ENCODE data around the gene TMEM222.

The TMEM222 gene

DNA sequence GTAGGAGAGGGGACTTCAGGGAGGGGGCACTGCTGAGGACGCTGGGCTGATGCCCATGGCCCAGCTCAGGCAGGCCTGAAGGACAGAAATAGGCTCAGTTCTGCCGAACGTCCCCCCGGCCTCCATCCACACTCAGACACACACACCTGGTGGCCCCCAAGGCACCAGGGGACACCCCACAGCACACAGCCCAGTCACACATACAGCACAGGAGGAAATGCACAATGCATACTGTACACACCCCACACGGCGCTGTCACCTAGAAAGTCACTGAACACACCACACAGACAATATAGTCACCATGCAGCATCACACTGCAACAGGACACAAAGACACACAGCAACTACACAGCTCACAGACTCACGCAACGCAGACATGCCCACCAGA, 20.4 kb downstream of the TMEM222 start:
- no peak for DNase-seq (ENCODE audit: low read depth in 2 of 2)

DNA sequence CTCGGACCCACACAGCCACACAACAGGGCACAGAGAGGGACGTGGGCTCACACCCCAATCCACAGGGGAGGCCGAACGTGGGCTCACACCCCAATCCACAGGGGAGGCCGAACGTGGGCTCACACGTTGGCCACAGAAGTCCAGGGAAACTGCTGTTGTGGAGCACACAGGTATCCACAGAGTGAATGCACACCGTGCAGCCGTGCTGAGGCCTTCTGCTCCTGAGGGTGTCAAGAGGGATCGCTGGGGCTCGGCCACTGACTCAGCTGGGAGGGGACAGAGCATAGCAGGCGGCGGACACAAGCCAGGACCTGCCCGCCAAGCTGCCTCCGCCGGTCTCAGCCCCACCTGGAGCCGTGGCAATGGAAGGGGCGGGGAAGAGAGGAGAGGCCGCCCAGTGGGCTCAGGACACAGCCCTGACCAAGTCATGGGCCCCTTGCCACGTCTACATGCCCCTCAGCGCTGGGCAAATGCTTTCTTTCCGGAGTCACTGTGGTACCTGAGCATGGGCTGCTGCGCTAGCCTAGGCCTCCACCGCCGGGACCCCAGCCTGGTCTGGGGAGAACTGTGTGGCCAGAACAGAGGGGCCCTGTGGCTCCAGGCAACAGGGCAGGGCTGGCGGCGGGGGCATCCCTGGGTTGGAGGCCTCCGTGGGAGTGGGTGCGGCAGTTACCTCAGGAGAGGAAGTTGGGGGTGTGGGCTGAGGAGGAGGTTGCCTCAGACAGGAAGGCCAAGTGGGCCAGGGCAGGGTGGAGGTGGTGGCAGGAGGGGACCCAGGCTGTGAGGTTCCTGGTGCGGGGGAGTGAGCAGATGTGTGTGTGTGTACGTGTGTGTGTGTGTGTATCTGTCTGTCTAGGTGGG, 21.0 kb downstream of the TMEM222 start:
- DNase-seq (ENCODE audit: low read depth in 2 of 2) = peak in 1 of 2 donors; percentile 57

DNA sequence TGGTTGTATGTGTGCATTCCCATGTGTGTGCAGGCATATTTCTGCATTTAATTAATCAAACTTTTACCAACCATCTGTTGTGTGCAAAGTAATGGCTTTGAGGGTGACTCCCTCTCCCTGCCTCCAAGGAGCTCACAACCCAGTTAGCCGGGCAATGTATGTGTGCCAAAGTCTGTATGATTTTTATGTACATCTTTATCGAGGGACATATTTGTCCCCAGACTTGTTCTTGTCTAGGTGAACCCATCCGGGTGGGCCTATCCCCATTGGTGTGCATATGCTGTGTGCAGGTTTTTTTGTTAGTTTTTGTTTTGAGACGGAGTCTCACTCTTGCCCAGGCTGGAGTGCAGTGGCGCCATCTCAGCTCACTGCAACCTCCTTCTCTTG, 21.7 kb downstream of the TMEM222 start:
- DNase-seq (ENCODE audit: low read depth in 2 of 2) = no peak

DNA sequence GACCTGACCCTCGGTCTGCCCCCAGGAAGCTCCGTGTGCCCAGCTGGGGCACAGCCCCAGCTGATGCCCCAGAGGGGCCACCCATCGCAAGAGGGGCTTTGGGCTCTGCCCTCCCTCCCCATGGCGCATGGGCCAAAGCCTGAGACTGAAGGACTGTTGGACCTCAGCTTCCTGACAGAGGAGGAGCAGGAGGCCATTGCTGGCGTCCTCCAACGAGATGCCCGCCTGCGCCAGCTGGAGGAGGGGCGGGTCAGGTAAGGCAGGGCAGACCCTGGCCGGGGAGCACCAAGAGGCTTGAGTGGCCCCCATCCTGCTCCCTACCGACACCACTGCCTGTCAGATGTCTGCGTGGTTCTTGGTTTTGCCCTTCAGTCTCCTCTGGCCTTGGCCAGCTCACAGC, 23.3 kb downstream of the TMEM222 start:
- DNase-seq (ENCODE audit: low read depth in 2 of 2) = no peak

DNA sequence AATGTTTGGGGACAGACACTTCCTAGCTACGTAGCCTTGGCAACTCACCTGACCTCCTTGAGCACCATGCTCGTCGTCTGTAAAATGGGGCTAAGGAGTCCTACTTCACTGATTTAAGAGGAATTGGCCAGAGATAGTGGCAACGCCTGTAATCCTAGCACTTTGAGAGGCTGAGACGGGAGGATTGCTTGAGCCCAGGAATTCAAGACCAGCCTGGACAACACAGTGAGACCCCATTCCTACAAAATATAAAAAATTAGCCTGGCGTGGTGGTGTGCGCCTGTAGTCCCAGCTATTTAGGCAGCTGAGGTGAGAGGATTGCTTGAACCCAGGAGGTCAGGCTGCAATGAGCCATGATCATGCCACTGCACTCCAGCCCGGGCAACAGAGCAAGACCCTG, 24.4 kb downstream of the TMEM222 start:
- no peak for DNase-seq (ENCODE audit: low read depth in 2 of 2)

DNA sequence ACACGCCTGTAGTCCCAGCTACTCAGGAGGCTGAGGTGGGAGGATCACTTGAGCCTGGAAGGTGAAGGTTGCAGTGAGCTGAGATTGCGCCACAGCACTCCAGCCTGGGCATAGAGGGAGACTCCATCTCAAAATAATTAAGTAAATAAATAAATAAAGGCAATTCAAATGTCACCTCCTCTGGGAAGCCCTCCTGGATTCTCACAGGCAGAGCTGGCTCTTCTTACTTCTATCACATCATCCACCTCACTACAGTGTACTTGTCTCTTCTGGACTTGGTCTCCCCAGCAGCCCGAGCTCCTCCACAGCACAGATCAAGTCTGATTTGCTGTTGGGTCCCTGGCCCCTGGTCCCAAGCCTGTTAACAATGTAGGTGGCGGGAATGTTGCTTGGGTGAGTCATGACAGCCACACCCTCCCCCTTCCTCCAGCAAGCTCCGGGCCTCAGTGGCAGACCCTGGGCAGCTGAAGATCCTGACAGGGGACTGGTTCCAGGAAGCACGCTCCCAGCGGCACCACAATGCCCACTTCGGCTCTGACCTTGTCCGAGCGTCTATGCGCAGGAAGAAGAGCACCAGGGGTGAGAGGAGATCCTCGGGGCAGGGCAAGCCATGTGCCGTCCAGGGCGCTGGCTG, 25.1 kb downstream of the TMEM222 start:
- DNase-seq (ENCODE audit: low read depth in 2 of 2) = no peak

DNA sequence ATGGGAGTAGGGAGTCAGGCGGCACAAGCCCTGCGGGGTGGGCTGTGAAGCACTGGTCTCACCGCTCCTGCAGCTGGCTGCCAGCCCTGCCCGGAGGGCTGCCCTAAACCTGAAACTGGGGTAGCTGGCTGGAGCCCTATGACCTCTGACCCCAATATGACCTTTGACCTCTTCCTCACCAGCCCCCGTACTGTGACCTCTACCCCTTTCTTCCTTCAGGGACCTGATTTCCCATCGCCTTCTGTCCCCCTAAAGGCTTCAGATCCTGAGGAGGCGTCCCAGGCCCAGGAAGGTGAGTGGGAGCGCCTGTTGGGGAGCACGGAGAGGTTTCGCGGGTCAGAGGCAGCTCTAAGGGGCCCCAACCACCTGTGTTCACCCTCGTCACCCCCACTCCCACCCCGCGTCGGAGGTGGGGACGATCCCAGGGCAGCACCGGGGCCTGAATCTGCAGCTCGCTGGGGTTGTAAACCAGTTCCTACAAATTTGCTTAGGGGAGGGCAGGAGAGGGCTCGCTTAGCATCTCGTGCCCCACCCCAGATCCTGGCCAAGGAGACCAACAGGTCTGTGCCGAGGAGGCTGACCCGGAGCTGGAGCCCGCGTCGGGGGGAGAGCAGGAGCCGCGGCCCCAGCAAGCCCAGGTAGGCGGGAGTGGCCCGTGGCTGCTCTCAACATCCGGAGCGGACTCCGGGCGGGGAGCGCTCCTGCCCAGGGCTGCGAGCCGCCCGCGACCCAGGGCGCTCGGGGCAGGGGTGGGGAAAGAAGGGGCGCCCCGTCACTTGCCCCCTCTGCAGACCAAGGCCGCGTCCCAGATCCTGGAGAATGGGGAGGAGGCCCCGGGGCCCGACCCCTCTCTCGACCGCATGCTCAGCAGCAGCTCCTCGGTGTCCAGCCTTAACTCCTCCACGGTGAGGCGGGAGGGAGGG, 27.2 kb downstream of the TMEM222 start:
- DNase-seq (ENCODE audit: low read depth in 2 of 2) = no peak

DNA sequence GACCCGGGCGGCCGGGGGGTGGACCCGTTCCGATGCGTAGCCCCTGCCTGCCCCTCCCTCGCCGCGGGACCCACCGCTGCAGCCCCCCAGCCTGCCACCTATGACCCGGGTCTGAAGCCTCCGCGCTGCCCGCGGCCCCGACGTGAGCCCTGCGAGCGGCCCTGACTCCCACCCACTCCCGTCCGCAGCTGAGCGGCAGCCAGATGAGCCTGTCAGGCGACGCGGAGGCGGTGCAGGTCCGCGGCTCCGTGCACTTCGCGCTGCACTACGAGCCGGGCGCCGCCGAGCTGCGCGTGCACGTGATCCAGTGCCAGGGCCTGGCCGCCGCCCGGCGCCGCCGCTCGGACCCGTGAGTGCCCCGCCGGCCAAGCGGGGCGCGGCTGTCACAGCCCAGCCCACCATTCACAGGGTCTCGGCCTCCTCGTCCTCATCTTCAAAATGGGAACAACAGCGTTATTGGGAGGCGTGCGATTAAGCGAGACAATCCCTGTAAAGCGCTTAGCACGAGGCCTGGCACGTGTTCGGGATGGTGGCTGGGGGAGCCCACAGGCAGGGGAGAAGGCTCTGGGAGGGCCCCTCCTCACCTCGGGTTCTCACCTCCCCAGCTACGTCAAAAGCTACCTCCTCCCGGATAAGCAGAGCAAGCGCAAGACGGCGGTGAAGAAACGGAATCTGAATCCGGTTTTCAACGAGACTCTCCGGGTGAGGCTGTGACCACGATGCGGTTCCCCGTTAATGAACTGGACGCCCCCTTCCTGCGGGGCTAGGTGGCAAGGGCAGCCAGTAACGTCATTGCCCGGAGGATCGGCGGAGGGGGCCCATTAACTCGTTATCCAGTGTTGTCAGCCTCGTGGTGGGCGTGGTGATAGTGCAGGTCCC, 28.1 kb downstream of the TMEM222 start:
- DNase-seq (ENCODE audit: low read depth in 2 of 2) = no peak

DNA sequence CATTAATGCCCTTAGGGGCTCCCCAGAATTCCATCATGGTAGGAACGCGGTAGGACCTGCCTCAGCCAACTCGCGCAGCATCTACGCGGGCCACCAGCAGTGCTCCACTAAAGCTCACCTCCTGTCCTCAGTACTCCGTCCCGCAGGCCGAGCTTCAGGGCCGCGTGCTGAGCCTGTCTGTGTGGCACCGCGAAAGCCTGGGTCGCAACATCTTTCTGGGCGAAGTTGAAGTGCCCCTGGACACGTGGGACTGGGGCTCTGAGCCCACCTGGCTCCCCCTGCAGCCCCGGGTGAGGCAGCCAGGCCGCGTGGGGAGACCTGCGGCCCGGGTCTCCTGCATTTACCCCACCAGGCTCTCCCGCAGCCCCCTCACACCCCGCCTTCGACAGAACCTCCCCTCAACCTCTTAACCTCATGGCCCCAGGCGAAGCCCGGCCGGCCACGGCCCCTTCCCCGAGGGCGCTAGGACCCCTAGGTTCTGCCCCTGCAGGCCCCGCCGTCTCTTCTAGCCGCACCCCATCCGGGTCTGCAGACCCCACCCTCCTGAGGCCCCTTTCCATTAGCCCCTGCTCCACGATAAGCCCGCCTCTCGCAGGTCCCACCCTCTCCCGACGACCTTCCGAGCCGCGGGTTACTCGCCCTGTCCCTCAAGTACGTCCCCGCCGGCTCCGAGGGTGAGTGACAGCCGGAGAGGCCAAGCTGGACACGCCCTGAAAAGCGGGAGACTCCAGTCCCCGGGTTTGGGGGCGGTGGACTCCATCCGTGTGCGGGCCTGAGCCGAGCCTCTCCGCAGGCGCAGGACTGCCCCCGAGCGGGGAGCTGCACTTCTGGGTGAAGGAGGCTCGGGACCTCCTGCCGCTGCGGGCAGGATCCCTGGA, 28.9 kb downstream of the TMEM222 start:
- DNase-seq (ENCODE audit: low read depth in 2 of 2) = no peak

DNA sequence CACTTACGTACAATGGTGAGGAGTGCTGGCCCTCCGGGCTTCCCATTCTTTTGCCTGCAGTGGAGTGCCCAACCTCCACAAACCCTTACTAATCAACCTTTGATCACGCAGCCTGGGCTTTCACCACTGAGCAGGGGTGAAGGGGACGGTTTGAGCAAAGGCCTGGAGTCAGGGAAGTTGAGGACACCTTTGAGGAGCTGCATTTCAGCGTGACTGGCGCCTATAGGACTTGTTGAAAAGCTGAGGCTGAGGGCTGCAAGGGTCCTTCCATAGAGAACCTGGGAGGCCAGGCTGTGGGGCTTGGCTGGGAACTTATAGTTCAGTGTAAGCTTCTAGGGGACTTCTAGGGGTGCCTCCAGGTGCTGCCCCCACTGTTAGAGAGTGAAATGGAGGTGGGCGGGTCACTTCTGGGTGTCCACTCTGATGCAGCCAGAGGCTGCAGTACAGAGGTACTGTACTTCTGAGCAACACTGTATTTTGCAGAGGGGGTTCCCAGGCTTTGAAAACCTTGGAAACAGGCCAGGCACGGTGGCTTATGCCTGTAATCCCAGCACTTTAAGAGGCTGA, 29.7 kb downstream of the TMEM222 start:
- DNase-seq (ENCODE audit: low read depth in 2 of 2) = no peak

DNA sequence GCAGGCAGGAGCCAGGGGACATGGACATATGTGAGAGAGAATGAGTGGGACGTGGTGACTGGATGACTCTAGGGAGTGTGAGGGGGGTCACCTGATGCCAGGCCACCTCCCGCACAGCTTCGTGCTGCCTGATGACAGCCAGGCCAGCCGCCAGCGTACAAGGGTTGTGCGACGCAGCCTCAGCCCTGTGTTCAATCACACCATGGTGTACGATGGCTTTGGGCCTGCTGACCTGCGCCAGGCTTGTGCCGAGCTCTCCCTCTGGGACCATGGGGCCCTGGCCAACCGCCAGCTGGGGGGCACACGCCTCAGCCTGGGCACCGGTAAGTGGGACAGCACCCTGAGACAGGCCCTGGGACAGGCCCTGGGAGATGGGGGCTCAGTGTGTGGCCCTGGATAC, 31.2 kb downstream of the TMEM222 start:
- DNase-seq (ENCODE audit: low read depth in 2 of 2) = no peak

DNA sequence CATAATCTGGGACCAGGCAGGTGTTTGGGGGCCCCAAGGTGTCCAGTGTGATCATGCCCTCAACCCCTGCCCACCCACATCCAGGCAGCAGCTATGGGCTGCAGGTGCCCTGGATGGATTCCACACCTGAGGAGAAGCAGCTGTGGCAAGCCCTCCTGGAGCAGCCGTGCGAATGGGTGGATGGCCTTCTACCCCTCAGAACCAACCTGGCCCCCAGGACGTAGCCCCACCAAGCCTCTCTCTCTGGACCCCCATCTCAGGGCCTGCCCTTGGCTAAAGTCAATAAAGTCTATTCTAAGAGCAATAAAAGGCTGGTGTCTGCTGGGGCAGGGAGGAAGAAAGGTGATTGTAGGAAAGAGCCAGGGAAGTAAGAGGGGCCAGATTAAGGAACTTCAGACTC, 31.7 kb downstream of the TMEM222 start:
- DNase-seq (ENCODE audit: low read depth in 2 of 2) = no peak

DNA sequence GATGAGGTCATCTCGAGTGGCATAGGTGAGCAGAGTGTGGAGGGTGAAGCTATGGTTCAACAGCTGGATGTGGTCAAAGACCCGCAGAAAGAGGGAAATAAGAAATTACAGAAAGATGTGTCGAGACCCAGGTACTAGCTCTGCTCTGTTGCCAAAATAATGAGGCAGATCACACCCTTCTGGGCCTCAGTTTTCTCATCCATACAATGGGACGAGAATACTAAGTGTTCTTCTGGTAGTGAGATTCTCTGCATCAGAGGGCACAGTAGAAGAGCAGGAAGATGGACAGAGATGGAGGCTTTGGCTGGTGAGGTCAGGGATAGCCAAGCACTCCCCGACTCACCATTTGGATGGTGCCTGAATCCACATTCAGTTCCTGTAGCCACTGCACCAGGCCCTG, 33.7 kb downstream of the TMEM222 start:
- no peak for DNase-seq (ENCODE audit: low read depth in 2 of 2)

DNA sequence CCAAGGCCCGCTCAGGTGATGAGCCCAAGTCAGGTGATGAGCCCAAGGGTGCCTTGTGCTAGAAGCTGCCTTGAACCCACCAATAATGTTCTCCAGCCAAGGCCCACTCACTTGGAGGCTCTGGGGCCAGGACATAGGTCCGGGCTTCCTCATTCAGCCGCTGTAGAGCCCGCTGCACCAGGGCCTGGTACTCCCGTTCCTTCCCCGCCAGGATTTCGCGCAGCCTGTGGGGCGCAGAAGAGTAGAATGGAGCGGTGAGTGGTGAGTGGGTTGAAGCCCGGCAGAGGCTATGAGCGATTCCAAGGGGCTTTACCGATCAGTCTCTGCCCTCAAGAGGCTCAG, 34.3 kb downstream of the TMEM222 start:
- no peak for DNase-seq (ENCODE audit: low read depth in 2 of 2)

DNA sequence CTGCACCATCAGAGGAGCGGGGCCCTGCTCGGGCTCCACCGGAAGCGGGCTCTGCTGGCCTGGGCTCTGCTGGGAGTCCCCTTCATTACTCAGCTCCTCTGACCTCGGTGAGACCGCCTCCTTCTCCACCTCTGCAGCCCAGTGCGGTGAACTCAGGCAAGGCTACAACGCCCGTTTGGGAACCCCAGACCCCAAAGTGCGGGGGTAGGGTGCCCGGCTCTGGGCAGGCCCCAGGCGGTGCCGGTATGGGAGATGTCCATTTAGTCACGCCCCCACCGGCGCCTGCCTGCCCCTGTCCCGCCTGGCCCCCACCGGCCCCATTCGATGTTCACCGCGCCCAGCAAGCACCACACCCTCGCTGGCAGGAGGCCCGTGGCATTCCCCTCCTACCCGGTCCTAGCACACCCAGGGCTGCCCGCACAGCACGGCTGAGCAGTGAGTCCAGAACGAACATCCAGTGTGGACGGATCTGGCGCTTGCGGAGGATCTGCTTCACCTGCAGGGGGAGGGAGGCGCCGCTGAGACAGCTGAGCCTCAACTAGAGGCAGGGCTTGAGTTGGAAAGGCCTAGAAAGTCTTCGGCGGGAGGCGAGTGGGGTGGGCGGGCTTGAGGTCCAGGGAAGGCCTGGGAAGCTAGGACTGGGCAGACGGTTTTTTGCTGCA, 34.8 kb downstream of the TMEM222 start:
- DNase-seq (ENCODE audit: low read depth in 2 of 2) = no peak

DNA sequence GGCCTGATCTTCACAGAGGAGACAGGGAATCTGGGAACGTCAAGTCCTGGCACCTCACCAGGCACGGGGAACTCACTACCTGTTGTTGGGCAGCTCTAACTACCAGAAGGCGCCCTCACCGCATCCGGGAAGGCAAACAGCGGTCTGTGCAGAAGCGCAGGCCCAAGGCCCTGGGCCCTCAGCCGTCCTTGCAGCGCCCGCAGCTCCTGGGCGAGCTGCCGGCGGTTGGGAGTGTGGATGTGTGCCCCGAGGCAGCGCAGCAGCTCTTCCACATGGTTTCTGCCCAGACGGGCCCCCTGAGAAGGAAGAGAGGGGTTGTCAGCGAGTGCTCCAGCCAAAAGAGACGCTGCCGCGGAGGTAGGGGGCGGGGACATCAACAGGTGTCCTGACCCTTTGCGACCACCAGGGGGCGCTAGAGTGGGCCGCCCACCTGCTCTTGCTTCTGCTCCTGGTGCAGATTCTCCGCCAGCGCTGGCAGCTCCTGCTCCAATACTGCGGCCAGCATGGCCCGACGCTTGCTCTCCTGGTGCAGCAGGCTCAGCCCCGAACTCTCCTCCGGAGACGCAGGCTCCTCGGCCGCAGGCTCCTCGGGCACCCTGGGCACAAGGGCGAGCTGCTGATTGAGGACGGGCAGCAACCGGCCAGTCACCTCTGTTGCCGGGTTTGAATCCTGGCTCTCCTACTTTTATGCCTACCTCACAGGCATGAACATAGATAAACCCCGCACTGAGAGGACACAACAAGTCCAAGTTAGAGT, 35.5 kb downstream of the TMEM222 start:
- peak; percentile 57 to 71 for DNase-seq (ENCODE audit: low read depth in 2 of 2)

DNA sequence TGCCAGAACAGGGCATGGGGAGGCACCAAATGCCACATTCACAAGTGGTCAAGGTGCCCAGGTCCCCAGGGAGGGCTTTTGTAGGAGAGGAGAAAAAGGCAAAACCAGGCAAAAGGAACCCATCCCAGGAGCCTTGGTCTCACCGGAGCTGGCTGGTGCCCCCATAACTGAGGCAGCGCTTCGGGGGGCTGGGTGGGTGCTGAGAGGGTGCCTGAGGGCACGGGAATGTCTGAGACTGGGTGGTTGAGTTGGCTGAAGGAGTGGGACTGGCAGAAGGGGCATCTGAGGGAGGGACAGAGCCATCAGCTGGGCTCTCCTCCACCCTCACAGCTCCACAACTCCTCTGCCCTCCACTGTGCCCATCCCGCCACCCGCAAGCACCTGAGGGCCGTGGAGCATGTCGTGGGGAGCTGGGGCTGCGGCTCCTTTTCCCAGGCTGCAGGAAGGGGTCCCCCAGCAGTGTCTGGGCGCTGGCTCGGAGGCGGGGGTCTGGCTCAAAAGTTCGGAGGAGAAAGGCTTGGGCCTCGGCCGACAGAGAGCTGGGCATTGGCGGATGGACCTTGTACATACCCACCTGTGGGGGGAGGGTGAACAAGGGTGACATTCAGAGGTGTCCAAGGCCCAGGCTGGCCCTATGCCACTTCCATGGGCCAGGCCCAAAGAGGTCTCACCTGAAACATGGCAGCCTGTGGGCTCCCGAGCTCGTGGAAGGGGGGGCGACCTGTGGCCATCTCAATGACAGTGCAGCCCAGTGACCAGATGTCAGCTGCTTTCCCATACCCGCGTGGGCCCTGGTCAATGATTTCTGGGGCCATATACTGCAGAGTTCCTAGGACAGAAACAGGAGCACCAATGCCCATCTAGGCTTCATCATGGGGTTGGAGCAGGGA, 36.3 kb downstream of the TMEM222 start:
- DNase-seq (ENCODE audit: low read depth in 2 of 2) = no peak

DNA sequence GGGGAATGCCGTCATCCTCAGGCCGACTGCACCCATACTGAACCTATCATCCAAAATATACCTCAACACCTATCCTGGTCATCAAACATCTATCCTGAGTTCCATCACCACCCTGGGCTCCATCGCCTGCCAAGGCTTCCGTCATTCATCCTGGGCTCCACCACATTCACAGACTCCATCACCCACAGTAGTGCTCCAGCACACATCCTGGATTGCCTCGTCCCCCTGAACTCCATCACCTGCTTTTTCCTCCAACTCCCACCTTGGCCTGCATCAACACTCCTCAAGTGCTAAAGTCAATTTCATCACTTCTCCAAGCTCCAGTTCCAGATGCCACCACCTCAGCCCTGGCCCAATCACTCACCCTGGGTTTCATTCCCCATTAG, 37.0 kb downstream of the TMEM222 start:
- no peak for DNase-seq (ENCODE audit: low read depth in 2 of 2)
